SK-N-SH (cell line): ENCODE data around the gene UNKL. TPM values are rescaled to one million over a fixed set of nuclear protein-coding genes. Genes with fewer than 3 reads are reported as not detected.

Experiments used
- CTCF ChIA-PET: fragments of 300-600, 350-600 bp; formaldehyde crosslinking; extraction: SDS; loops from one replicate; lab custom pipeline; 2021; lab: Yijun Ruan, JAX
- POLR2A ChIA-PET: fragments of 350-600 bp; sonication (Branson Sonifier 250); formaldehyde crosslinking; extraction: SDS; loops from one replicate; lab custom pipeline; 2020; ENCODE audit warnings: antibody characterized with exemption, inconsistent platforms; lab: Yijun Ruan, JAX
- DNase-seq: peaks from one replicate; pipeline ENCODE4 v3.0.0; 2012
- H2AFZ ChIP-seq: fragments of 200-600 bp; sonication (generic); 2 replicates; pipeline ENCODE4 v1.8.1; 2016; ENCODE audit warnings: antibody characterized with exemption, mild to moderate bottlenecking, low read depth
- H3F3A ChIP-seq: fragments of 200-600 bp; sonication (generic); replicated peaks from 2 replicates; pipeline ENCODE3; 2016; ENCODE audit warnings: antibody characterized with exemption, mild to moderate bottlenecking; ENCODE audit not compliant: insufficient read depth
- H3K27ac ChIP-seq, 2 experiments: fragments of 200-500 bp in 1 of 2; fragments of 200-600 bp in 1 of 2; sonication (Bioruptor generic) in 1 of 2; sonication (generic), shearing (Covaris generic) in 1 of 2; 2 replicates each; pipeline versions ENCODE4 v1.5.1 to v1.6.1; 2014 to 2016; ENCODE audit warnings: low read depth in 2 of 2, inconsistent platforms in 1 of 2, low read length in 1 of 2, mild to moderate bottlenecking in 1 of 2, mixed read lengths in 1 of 2
- H3K27me3 ChIP-seq: fragments of 200-600 bp; sonication (generic), shearing (Covaris generic); 2 replicates; pipeline ENCODE4 v1.6.1; 2016; ENCODE audit warnings: mixed run types; ENCODE audit not compliant: insufficient read depth
- H3K36me3 ChIP-seq, 2 experiments: fragments of 200-500 bp in 1 of 2; fragments of 200-600 bp in 1 of 2; sonication (Bioruptor generic) in 1 of 2; sonication (generic) in 1 of 2; replicated peaks in 1 of 2; 2 replicates each; pipeline versions ENCODE3 to v1.5.1; 2014 to 2016; ENCODE audit warnings: low read length in 1 of 2, mild to moderate bottlenecking in 1 of 2; ENCODE audit not compliant: insufficient read depth in 2 of 2, control insufficient read depth in 1 of 2
- H3K4me1 ChIP-seq, 2 experiments: fragments of 200-500 bp in 1 of 2; fragments of 200-600 bp in 1 of 2; sonication (Bioruptor generic) in 1 of 2; sonication (generic), shearing (Covaris generic) in 1 of 2; 2 replicates each; pipeline versions ENCODE4 v1.5.1 to v1.6.1; 2014 to 2016; ENCODE audit warnings: low read depth in 1 of 2, low read length in 1 of 2, mixed run types in 1 of 2; ENCODE audit not compliant: insufficient read depth in 2 of 2, control insufficient read depth in 1 of 2
- H3K4me2 ChIP-seq: fragments of 200-600 bp; sonication (generic), shearing (Covaris generic); 2 replicates; pipeline ENCODE4 v1.6.1; 2017; ENCODE audit warnings: mixed run types
- H3K4me3 ChIP-seq, 2 experiments: fragments of 200-500 bp in 1 of 2; fragments of 200-600 bp in 1 of 2; sonication (Bioruptor generic) in 1 of 2; sonication (generic), shearing (Covaris generic) in 1 of 2; 2 replicates each; pipeline versions ENCODE4 v1.5.1 to v1.8.1; 2014 to 2016; ENCODE audit warnings: low read depth in 2 of 2, inconsistent platforms in 1 of 2, low read length in 1 of 2, mild to moderate bottlenecking in 1 of 2, mixed read lengths in 1 of 2, moderate library complexity in 1 of 2
- H3K79me2 ChIP-seq: fragments of 200-600 bp; sonication (generic); 2 replicates; pipeline ENCODE4 v1.8.1; 2017; ENCODE audit warnings: mild to moderate bottlenecking; ENCODE audit not compliant: insufficient read depth
- H3K9ac ChIP-seq: fragments of 200-600 bp; sonication (generic); 2 replicates; pipeline ENCODE4 v1.6.1; 2017; ENCODE audit warnings: mixed run types
- H3K9me2 ChIP-seq: fragments of 200-600 bp; sonication (generic); 2 replicates; pipeline ENCODE4 v1.6.1; 2017; ENCODE audit warnings: mixed run types
- H3K9me3 ChIP-seq: fragments of 200-600 bp; sonication (generic); 2 replicates; pipeline ENCODE4 v1.6.1; 2017; ENCODE audit warnings: mixed run types, mild to moderate bottlenecking, moderate library complexity
- H4K20me1 ChIP-seq: fragments of 200-600 bp; sonication (generic); 2 replicates; pipeline ENCODE4 v1.6.1; 2017; ENCODE audit warnings: mild to moderate bottlenecking, mixed run types; ENCODE audit not compliant: insufficient read depth
- EP300 ChIP-seq, 2 experiments: IDR thresholded peaks; 2 replicates each; pipeline versions ENCODE4 v1.4.0 to v1.6.1; 2012; ENCODE audit warnings: borderline replicate concordance in 1 of 2, low read depth in 1 of 2, low read length in 1 of 2
- EZH2phosphoT487 ChIP-seq: fragments of 200-600 bp; sonication (generic); IDR thresholded peaks from 2 replicates; pipeline ENCODE4 v1.6.1; 2017; ENCODE audit warnings: low read depth, mixed run types, mild to moderate bottlenecking, antibody characterized with exemption, moderate library complexity, borderline replicate concordance
- FOSL2 ChIP-seq: IDR thresholded peaks from 2 replicates; pipeline ENCODE4 v1.4.0; 2012; ENCODE audit warnings: low read depth, mild to moderate bottlenecking, moderate library complexity, borderline replicate concordance
- FOXJ3 ChIP-seq: sonication (generic); formaldehyde crosslinking; IDR thresholded peaks from 2 replicates; pipeline ENCODE4 v1.5.1; 2020; ENCODE audit warnings: mild to moderate bottlenecking, missing genetic modification reagents
- FOXM1 ChIP-seq: IDR thresholded peaks from 2 replicates; pipeline ENCODE4 v1.4.0; 2012; ENCODE audit warnings: low read depth, mild to moderate bottlenecking
- GABPA ChIP-seq: IDR thresholded peaks from 2 replicates; pipeline ENCODE4 v1.4.0; 2012; ENCODE audit warnings: low read depth, mild to moderate bottlenecking
- GATA2 ChIP-seq: sonication (generic); formaldehyde crosslinking; IDR thresholded peaks from 2 replicates; pipeline ENCODE4 v1.5.0; 2020; ENCODE audit warnings: mild to moderate bottlenecking, missing genetic modification reagents
- JUND ChIP-seq: IDR thresholded peaks from 2 replicates; pipeline ENCODE4 v1.4.0; 2012
- MXI1 ChIP-seq: IDR thresholded peaks from 2 replicates; pipeline ENCODE4 v1.6.1; 2012; ENCODE audit warnings: mild to moderate bottlenecking, low read depth, low read length, improper control_type of control experiment
- NFIC ChIP-seq: IDR thresholded peaks from 2 replicates; pipeline ENCODE4 v1.4.0; 2012; ENCODE audit warnings: borderline replicate concordance
- NRF1 ChIP-seq: IDR thresholded peaks from 2 replicates; pipeline ENCODE4 v1.6.1; 2012; ENCODE audit warnings: low read depth, mild to moderate bottlenecking, low read length
- POLR2AphosphoS5 ChIP-seq: IDR thresholded peaks from 2 replicates; pipeline ENCODE4 v1.6.1; 2012; ENCODE audit warnings: low read depth, low read length
- RFX5 ChIP-seq: IDR thresholded peaks from 2 replicates; pipeline ENCODE4 v1.6.1; 2012; ENCODE audit warnings: mild to moderate bottlenecking, improper control_type of control experiment, low read length
- SIN3A ChIP-seq: IDR thresholded peaks from 2 replicates; pipeline ENCODE4 v1.6.1; 2012; ENCODE audit warnings: low read depth, mild to moderate bottlenecking, low read length, moderate library complexity, borderline replicate concordance
- SMC3 ChIP-seq: IDR thresholded peaks from 2 replicates; pipeline ENCODE4 v1.6.1; 2012; ENCODE audit warnings: low read depth, low read length, improper control_type of control experiment
- TCF12 ChIP-seq: IDR thresholded peaks from 2 replicates; pipeline ENCODE4 v1.4.0; 2012
- WGBS: methylation state at CpG from one replicate; pipeline ENCODE4 v1.1.6; 2017; ENCODE audit warnings: low lambda C conversion rate; 5-methylcytosine and 5-hydroxymethylcytosine counted together
- polyA plus RNA-seq, 3 experiments: library from polyadenylated mRNA; depleted of rRNA; stranded (reverse); fragments of >200 nt; gene quantifications; 2 replicates each; pipeline ENCODE4 v1.2.3, GENCODE V29; 2012
- TF ChIP-seq, protein P1 (sequence below): IDR thresholded peaks from 2 replicates; pipeline ENCODE4 v1.4.0; 2012; ENCODE audit warnings: low read depth, borderline replicate concordance
- TF ChIP-seq, protein P2 (sequence below): fragments of 150-350 bp; IDR thresholded peaks from 2 replicates; pipeline ENCODE4 v1.6.1; 2017; ENCODE audit warnings: antibody characterized with exemption, low read length, low read depth, borderline replicate concordance
- TF ChIP-seq, protein P3 (sequence below): IDR thresholded peaks from 2 replicates; pipeline ENCODE4 v1.4.0; 2012; ENCODE audit warnings: low read depth, borderline replicate concordance
- TF ChIP-seq, protein P4 (sequence below): IDR thresholded peaks from 2 replicates; pipeline ENCODE4 v1.6.1; 2012; ENCODE audit warnings: mild to moderate bottlenecking, low read depth, low read length, moderate library complexity

Gene UNKL
- polyA plus RNA-seq, 1 of the 3 experiments (the other 2 are of a cell fraction): 16.4 TPM

DNA sequence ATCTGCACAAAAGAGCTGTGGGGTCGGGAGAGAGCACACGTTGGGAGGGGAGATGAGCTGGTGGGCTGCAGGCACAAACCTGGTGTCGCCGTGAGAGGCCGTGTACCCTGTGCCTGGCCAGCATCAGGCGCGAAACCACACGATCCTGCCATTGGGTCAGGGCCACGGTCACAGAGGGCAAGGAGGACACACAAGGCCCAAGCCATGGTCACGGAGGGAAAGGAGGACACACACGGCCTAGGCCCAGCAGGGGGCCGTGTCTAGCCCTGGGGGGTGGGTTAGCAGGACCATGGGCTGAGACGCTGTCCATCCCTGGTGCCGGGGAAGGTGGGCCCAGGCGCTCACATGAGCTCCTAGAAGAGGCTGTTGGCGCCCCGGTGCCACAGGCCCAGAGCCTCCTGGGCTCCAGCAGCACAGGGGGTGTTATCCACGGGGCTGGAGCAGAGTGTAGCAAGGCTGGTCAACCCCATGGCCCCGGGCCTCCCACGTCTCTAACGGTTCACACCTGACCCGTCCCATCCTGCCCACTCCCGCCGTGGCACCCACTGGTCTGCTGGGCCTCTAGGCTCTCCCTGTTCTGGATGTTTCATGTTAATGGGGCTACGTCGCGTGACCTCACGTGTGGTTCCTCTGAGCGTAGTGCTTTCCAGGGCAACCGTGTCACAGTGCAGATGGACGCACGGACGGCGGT lies 37.3 kb upstream of the UNKL start:
- Histone ChIP-seq H4K20me1 (no peaks in the 10 kb centered on the region), H3K9ac (no peak overlapping the region), H3F3A (no peaks in the 10 kb centered on the region), H3K36me3 (peaks cover 0 to 39% of the 10 kb centered on the region in 2 experiments), H3K27ac (no peak overlapping the region), H3K79me2 (no peaks in the 10 kb centered on the region), H3K27me3 (no peaks in the 10 kb centered on the region), H3K9me2 (no peaks in the 10 kb centered on the region)
- ChIA-PET CTCF (no interaction called here), POLR2A (no interaction called here)
- TF ChIP-seq JUND (no peak), FOXJ3 (CRISPR knock-in tag) (no peak), NFIC (no peak), FOSL2 (no peak), POLR2AphosphoS5 (no peak), MXI1 (no peak), SMC3 (no peak), GATA2 (CRISPR knock-in tag) (no peak), GABPA (no peak), FOXM1 (no peak)
- TF ChIP-seq, all 33 proteins: peak for 0
- Histone ChIP-seq H3K4me3 (no peak overlapping the region), H3K9me3 (no peaks in the 10 kb centered on the region), H2AFZ (no peak overlapping the region), H3K4me2 (no peak overlapping the region), H3K4me1 (no peaks in the 10 kb centered on the region)
- no peak for DNase-seq
- WGBS: 94% methylated on average over 14 of the region's 34 CpGs

DNA sequence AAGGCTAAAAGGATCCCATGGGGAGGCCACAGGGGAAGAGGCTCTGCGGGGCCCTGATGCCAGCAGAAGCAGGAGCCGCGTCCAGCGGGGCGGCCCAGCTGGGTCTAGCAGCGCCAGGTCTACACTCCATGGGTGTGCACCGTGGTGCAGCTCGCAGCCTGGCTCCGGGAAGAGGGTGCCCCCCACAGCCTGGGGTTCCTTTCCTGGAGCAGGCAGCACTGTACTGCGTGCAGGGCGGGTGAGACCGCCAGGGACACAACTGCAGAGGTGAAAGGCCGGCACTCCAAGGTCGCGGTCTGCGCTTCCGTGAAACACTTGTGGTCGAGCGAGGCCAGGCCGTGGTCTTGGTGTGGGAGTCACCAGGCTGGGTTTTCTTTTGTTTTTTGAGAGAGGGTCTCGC lies 36.3 kb upstream of the UNKL start:
- no peak for DNase-seq
- Histone ChIP-seq H4K20me1 (no peaks in the 10 kb centered on the region), H3K9me3 (no peaks in the 10 kb centered on the region), H3K9ac (no peak overlapping the region), H3K79me2 (no peaks in the 10 kb centered on the region), H3K4me3 (no peak overlapping the region), H3K9me2 (no peaks in the 10 kb centered on the region), H3K36me3 (peaks cover 0 to 38% of the 10 kb centered on the region in 2 experiments), H3F3A (no peaks in the 10 kb centered on the region), H3K27me3 (no peaks in the 10 kb centered on the region), H3K27ac (no peak overlapping the region), H3K4me2 (no peak overlapping the region), H3K4me1 (no peaks in the 10 kb centered on the region), H2AFZ (no peak overlapping the region)
- POLR2A ChIA-PET: no interaction called here
- WGBS: 97% methylated on average over 10 of the region's 21 CpGs
- CTCF ChIA-PET: no interaction called here
- TF ChIP-seq RFX5: no peak
- no peak for TF ChIP-seq FOXM1
- TF ChIP-seq TCF12: no peak
- no peak for TF ChIP-seq EZH2phosphoT487
- TF ChIP-seq, protein P1, sequence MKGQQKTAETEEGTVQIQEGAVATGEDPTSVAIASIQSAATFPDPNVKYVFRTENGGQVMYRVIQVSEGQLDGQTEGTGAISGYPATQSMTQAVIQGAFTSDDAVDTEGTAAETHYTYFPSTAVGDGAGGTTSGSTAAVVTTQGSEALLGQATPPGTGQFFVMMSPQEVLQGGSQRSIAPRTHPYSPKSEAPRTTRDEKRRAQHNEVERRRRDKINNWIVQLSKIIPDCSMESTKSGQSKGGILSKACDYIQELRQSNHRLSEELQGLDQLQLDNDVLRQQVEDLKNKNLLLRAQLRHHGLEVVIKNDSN: no peak
- no peak for TF ChIP-seq POLR2AphosphoS5
- TF ChIP-seq, protein P2, sequence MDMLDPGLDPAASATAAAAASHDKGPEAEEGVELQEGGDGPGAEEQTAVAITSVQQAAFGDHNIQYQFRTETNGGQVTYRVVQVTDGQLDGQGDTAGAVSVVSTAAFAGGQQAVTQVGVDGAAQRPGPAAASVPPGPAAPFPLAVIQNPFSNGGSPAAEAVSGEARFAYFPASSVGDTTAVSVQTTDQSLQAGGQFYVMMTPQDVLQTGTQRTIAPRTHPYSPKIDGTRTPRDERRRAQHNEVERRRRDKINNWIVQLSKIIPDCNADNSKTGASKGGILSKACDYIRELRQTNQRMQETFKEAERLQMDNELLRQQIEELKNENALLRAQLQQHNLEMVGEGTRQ: no peak
- no peak for TF ChIP-seq EP300 (IDR thresholded peaks at IDR 0.05; ENCODE audit: borderline replicate concordance in 1 of 2, low read depth in 1 of 2, low read length in 1 of 2)
- TF ChIP-seq, protein P3, sequence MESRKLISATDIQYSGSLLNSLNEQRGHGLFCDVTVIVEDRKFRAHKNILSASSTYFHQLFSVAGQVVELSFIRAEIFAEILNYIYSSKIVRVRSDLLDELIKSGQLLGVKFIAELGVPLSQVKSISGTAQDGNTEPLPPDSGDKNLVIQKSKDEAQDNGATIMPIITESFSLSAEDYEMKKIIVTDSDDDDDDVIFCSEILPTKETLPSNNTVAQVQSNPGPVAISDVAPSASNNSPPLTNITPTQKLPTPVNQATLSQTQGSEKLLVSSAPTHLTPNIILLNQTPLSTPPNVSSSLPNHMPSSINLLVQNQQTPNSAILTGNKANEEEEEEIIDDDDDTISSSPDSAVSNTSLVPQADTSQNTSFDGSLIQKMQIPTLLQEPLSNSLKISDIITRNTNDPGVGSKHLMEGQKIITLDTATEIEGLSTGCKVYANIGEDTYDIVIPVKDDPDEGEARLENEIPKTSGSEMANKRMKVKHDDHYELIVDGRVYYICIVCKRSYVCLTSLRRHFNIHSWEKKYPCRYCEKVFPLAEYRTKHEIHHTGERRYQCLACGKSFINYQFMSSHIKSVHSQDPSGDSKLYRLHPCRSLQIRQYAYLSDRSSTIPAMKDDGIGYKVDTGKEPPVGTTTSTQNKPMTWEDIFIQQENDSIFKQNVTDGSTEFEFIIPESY: no peak
- TF ChIP-seq SIN3A: no peak
- TF ChIP-seq, protein P4, sequence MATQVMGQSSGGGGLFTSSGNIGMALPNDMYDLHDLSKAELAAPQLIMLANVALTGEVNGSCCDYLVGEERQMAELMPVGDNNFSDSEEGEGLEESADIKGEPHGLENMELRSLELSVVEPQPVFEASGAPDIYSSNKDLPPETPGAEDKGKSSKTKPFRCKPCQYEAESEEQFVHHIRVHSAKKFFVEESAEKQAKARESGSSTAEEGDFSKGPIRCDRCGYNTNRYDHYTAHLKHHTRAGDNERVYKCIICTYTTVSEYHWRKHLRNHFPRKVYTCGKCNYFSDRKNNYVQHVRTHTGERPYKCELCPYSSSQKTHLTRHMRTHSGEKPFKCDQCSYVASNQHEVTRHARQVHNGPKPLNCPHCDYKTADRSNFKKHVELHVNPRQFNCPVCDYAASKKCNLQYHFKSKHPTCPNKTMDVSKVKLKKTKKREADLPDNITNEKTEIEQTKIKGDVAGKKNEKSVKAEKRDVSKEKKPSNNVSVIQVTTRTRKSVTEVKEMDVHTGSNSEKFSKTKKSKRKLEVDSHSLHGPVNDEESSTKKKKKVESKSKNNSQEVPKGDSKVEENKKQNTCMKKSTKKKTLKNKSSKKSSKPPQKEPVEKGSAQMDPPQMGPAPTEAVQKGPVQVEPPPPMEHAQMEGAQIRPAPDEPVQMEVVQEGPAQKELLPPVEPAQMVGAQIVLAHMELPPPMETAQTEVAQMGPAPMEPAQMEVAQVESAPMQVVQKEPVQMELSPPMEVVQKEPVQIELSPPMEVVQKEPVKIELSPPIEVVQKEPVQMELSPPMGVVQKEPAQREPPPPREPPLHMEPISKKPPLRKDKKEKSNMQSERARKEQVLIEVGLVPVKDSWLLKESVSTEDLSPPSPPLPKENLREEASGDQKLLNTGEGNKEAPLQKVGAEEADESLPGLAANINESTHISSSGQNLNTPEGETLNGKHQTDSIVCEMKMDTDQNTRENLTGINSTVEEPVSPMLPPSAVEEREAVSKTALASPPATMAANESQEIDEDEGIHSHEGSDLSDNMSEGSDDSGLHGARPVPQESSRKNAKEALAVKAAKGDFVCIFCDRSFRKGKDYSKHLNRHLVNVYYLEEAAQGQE: no peak
- no peak for TF ChIP-seq NRF1
